Testis (tissue), 2 donors: ENCODE data around the gene DUS2.

Experiments used
- POLR2A ChIP-seq: fragments of 450-650 bp; IDR thresholded peaks from one replicate; pipeline ENCODE4 v1.6.1; 2017; ENCODE audit warnings: antibody characterized with exemption, mild to moderate bottlenecking, moderate library complexity
- TF ChIP-seq, protein P1 (sequence below), 3 experiments: fragments of 450-650 bp in 2 of 3; fragments of 200-600 bp in 1 of 3; sonication (generic) in 1 of 3; IDR thresholded peaks; one replicate each; pipeline ENCODE4 v1.5.1; 2016 to 2019; ENCODE audit warnings: antibody characterized with exemption in 3 of 3, mild to moderate bottlenecking in 2 of 3, moderate library complexity in 1 of 3

DNA sequence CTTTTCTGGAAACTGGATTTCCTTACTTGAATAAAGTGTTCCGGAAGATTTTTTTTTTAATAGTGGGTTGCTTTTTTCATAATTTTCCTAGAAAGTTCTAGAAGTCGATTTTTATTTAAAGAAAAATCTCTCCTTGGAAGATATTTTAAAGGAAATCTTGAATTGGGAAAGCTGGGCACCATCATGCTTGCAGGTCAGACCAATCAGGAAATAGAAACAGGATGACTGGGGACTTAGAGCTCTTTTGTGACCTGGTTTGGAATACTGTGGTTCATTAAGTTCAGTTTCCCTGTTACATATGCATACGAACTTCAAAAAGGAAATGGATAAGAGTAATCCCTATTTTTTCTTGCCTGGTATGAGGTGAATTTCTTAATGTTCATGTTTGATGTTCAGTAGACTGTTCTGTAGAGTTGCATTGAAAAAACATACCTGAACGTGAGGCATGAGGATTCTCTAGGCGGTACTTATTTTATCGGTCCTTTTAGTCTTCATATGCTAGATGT lies 63.3 kb downstream of the DUS2 start:
- TF ChIP-seq, protein P1, sequence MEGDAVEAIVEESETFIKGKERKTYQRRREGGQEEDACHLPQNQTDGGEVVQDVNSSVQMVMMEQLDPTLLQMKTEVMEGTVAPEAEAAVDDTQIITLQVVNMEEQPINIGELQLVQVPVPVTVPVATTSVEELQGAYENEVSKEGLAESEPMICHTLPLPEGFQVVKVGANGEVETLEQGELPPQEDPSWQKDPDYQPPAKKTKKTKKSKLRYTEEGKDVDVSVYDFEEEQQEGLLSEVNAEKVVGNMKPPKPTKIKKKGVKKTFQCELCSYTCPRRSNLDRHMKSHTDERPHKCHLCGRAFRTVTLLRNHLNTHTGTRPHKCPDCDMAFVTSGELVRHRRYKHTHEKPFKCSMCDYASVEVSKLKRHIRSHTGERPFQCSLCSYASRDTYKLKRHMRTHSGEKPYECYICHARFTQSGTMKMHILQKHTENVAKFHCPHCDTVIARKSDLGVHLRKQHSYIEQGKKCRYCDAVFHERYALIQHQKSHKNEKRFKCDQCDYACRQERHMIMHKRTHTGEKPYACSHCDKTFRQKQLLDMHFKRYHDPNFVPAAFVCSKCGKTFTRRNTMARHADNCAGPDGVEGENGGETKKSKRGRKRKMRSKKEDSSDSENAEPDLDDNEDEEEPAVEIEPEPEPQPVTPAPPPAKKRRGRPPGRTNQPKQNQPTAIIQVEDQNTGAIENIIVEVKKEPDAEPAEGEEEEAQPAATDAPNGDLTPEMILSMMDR (IDR thresholded peaks at IDR 0.05), result no peak
- TF ChIP-seq POLR2A, result no peak
